ENCODE results near the gene RFC4. TPM values are rescaled to one million over a fixed set of nuclear protein-coding genes. Genes with fewer than 3 reads are reported as not detected.

The RFC4 gene
- 17.1 and 23.9 TPM in 2 replicates for total RNA-seq

GRCh38 chr3:186806089-186807055, at the start of gene RFC4:
Gene RFC4, minus strand, starts transcription at chr3:186806482. Its CDS starts 1,769 bp downstream, at chr3:186804713.

GRCh38 chr3:186842426-186843038, 36.2 kb upstream of the RFC4 start, which contains the start of gene ADIPOQ:
Gene ADIPOQ, plus strand, starts transcription at chr3:186842710. Its CDS starts 10,349 bp downstream, at chr3:186853059.

GRCh38 chr3:186783058-186783730, 23.1 kb downstream of the RFC4 start, which contains the start of gene EIF4A2:
Gene EIF4A2, plus strand, starts transcription at chr3:186783577. Its CDS starts 34 bp downstream, at chr3:186783611.

Other genes starting within 250 kb of the RFC4 start
- gene TBCCD1, start 239.1 kb downstream of the RFC4 start, total RNA-seq, result 15.1 and 21.2 TPM in 2 replicates
- 56.5 and 117 TPM in 2 replicates for gene DNAJB11, start 235.8 kb downstream of the RFC4 start, total RNA-seq
- gene AHSG, start 193.4 kb downstream of the RFC4 start, total RNA-seq, result not detected in 2 replicates
- not detected in 2 replicates for gene FETUB, start 166.1 kb downstream of the RFC4 start, total RNA-seq
- not detected in 2 replicates for gene HRG, start 140.5 kb downstream of the RFC4 start, total RNA-seq
- gene KNG1, start 89.1 kb downstream of the RFC4 start, total RNA-seq, result not detected in 2 replicates
- 624 TPM in 2 replicates for gene EIF4A2, start 22.9 kb downstream of the RFC4 start, total RNA-seq
- gene ADIPOQ, start 36.2 kb upstream of the RFC4 start, total RNA-seq, result not detected in 2 replicates
- gene ST6GAL1, start 124.0 kb upstream of the RFC4 start, total RNA-seq, result 8.9 and 35.4 TPM in 2 replicates

All from nasal cavity respiratory epithelium epithelial cell of viscerocranial mucosa (primary cell).